Colonic mucosa (tissue), 4 donors: ENCODE measurements around the gene TMEM272. TPM values are rescaled to one million over a fixed set of nuclear protein-coding genes. Genes with fewer than 3 reads are reported as not detected.

ENCODE experiments used
- DNase-seq: peaks from one replicate; pipeline ENCODE4 v3.0.0-alpha.2; 2020
- H3K27ac ChIP-seq: fragments of 200-600 bp; one replicate; pipeline ENCODE4 v1.8.0; 2021
- H3K27me3 ChIP-seq: fragments of 200-600 bp; one replicate; pipeline ENCODE4 v1.8.0; 2021
- H3K36me3 ChIP-seq: fragments of 200-600 bp; one replicate; pipeline ENCODE4 v1.8.0; 2021
- H3K4me1 ChIP-seq: fragments of 200-600 bp; one replicate; pipeline ENCODE4 v1.8.0; 2021; ENCODE audit warnings: mild to moderate bottlenecking
- H3K4me3 ChIP-seq: fragments of 200-600 bp; one replicate; pipeline ENCODE4 v1.8.0; 2021
- H3K9ac ChIP-seq, 2 donors: one replicate each; pipeline ENCODE4 v1.7.0; 2013; ENCODE audit warnings: control low read depth in 2 of 2, low read depth in 2 of 2, low read length in 2 of 2
- H3K9me3 ChIP-seq: fragments of 200-600 bp; one replicate; pipeline ENCODE4 v1.8.0; 2021
- CTCF ChIP-seq: fragments of 200-600 bp; IDR thresholded peaks from one replicate; pipeline ENCODE4 v1.8.0; 2022; ENCODE audit warnings: antibody characterized with exemption, mild to moderate bottlenecking
- intact Hi-C: fragments of 100-400 bp; cut with DNase I; formaldehyde crosslinking; loops from one replicate; pipeline ENCODE4 v1.14.1; 2022
- total RNA-seq, 2 donors: library from RNA; stranded (reverse); fragmentation: NEBNext Ultra II Directional in 1 of 2; extraction: Animal tissue kit (Norgen Biotek cat#: 25700) in 1 of 2; gene quantifications; one replicate each; pipeline ENCODE4 v1.2.1, GENCODE V29; 2021
- donor health status: healthy.
- donor health status: DM: no; HTN: no; CAD: no.
- donor health status: DM: no; HTN: no; CAD: no.

TMEM272 gene
- total RNA-seq, 2 donors from 2014 or later, result 0.12 TPM; not detected in 1

- Histone ChIP-seq H3K4me1 (no peaks in the 10 kb centered on the region), H3K27me3 (no peaks in the 10 kb centered on the region), H3K9me3 (no peaks in the 10 kb centered on the region), H3K36me3 (no peaks in the 10 kb centered on the region), H3K9ac (no peak overlapping the region), H3K4me3 (no peak overlapping the region), H3K27ac (no peak overlapping the region)
- intact Hi-C loops, result no loop called here
- TF ChIP-seq CTCF, result no peak
- no peak for DNase-seq
These were observed 8.0 kb downstream of the TMEM272 start for GRCh38 chr13:51837016-51837415.

GRCh38 chr13:51834581-51835171, 10.3 kb downstream of the TMEM272 start:
- Histone ChIP-seq H3K36me3 (no peaks in the 10 kb centered on the region), H3K4me1 (no peaks in the 10 kb centered on the region), H3K9ac (no peak overlapping the region), H3K9me3 (no peaks in the 10 kb centered on the region), H3K27ac (no peak overlapping the region), H3K27me3 (no peaks in the 10 kb centered on the region), H3K4me3 (no peak overlapping the region)
- intact Hi-C loops, result no loop called here
- no peak for DNase-seq
- TF ChIP-seq CTCF, result no peak

GRCh38 chr13:51833980-51834379, 11.0 kb downstream of the TMEM272 start:
- no peak for DNase-seq
- intact Hi-C loops, result no loop called here
- TF ChIP-seq CTCF, result no peak
- Histone ChIP-seq H3K36me3 (no peaks in the 10 kb centered on the region), H3K27me3 (no peaks in the 10 kb centered on the region), H3K9ac (no peak overlapping the region), H3K9me3 (no peaks in the 10 kb centered on the region), H3K4me1 (no peaks in the 10 kb centered on the region), H3K27ac (no peak overlapping the region), H3K4me3 (no peak overlapping the region)

- no peaks in the 10 kb centered on the region for H3K4me1 ChIP-seq
- no peak overlapping the region for H3K9ac ChIP-seq
- intact Hi-C loops, result no loop called here
- H3K36me3 ChIP-seq, result no peaks in the 10 kb centered on the region
- H3K9me3 ChIP-seq, result no peaks in the 10 kb centered on the region
- no peaks in the 10 kb centered on the region for H3K27me3 ChIP-seq
- TF ChIP-seq CTCF, result no peak
- H3K27ac ChIP-seq, result no peak overlapping the region
- H3K4me3 ChIP-seq, result no peak overlapping the region
- no peak for DNase-seq
These were observed 12.4 kb downstream of the TMEM272 start for GRCh38 chr13:51832471-51833152.

GRCh38 chr13:51831519-51831918, 13.5 kb downstream of the TMEM272 start:
- Histone ChIP-seq H3K4me3 (no peak overlapping the region), H3K27ac (no peak overlapping the region), H3K9ac (no peak overlapping the region), H3K9me3 (no peaks in the 10 kb centered on the region), H3K27me3 (no peaks in the 10 kb centered on the region), H3K4me1 (no peaks in the 10 kb centered on the region), H3K36me3 (no peaks in the 10 kb centered on the region)
- TF ChIP-seq CTCF, result no peak
- intact Hi-C loops, result no loop called here
- no peak for DNase-seq
